ENCODE results near the gene SAMHD1. TPM values are rescaled to one million over a fixed set of nuclear protein-coding genes. Genes with fewer than 3 reads are reported as not detected.

Gene SAMHD1
- total RNA-seq, 1 donor from 2014 or later = 293 TPM

DNA sequence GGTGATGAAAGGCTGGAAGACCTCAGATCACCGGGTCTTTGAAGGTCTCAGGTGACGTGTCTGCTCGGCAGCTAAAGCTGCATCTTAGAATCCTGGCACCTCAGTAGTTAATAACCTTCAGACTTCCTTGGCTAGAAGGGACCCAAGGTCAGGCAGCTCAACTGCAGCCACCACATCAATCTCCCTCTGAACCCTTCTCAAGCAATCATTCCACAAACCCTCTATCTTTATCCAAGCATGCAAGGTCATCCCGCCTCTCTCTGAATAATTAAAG, 92.3 kb downstream of the SAMHD1 start:
- Histone ChIP-seq H3K9me3 (no peaks in the 10 kb centered on the region), H3K4me3 (no peak overlapping the region), H3K27me3 (ENCODE audit: low read depth) (no peaks in the 10 kb centered on the region), H3K4me1 (peaks cover 74% of the 10 kb centered on the region), H3K36me3 (peaks cover 5% of the 10 kb centered on the region), H3K27ac (no peak overlapping the region)
- ATAC-seq (no peak), DNase-seq (no peak)
- intact Hi-C loops (cut with DNase I) = no loop called here
- TF ChIP-seq, protein P1, sequence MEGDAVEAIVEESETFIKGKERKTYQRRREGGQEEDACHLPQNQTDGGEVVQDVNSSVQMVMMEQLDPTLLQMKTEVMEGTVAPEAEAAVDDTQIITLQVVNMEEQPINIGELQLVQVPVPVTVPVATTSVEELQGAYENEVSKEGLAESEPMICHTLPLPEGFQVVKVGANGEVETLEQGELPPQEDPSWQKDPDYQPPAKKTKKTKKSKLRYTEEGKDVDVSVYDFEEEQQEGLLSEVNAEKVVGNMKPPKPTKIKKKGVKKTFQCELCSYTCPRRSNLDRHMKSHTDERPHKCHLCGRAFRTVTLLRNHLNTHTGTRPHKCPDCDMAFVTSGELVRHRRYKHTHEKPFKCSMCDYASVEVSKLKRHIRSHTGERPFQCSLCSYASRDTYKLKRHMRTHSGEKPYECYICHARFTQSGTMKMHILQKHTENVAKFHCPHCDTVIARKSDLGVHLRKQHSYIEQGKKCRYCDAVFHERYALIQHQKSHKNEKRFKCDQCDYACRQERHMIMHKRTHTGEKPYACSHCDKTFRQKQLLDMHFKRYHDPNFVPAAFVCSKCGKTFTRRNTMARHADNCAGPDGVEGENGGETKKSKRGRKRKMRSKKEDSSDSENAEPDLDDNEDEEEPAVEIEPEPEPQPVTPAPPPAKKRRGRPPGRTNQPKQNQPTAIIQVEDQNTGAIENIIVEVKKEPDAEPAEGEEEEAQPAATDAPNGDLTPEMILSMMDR (IDR thresholded peaks at IDR 0.05) = no peak

DNA sequence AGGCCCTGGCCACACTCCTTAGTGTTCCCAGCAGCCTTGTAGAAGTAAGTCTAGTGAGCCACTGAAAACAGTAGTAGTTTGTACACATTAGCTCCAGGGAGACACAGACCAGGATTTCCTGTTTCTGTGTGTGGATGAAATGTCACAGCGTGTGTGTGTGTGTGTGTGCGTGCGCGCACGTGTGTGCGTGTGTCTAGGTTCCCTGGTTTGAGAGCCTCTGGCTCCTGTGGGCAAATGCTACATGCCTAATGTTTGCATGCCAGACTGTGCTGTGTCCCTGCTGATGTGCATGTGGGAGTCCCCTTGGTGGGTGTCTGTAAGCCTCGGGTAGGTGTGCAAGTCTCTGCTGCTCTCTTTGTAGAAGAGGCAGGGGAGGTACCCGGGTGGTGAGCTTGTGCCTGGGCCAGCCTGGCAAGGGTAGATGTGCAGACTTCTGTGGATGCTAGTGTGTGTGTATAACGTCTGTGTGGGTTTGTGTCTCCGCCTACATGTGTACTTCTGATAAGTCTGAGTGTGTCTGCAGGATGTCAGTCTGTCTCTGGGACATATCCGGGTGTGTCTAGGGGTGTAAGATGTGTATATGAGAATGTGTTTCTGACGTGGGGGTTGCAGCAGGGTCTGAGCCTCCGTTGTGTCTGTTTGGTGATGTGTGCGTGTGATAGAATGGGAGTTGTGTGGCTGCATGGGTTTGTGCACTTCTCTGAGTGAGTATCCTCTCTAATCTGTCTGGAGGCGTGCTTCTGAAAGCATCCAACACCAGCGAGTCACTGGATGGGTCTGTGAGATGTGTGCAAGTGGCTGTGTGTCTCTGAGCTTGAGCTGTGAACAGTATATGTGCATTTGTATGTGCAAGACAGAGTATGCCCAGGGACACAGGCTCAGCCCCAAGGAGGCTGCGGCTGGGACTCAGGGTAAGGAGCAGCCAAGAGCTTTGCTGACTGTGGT, 94.5 kb downstream of the SAMHD1 start:
- intact Hi-C loops (cut with DNase I) = no loop called here
- H3K27ac ChIP-seq = peak overlapping the region; percentile 73
- DNase-seq = peak; percentile 62

DNA sequence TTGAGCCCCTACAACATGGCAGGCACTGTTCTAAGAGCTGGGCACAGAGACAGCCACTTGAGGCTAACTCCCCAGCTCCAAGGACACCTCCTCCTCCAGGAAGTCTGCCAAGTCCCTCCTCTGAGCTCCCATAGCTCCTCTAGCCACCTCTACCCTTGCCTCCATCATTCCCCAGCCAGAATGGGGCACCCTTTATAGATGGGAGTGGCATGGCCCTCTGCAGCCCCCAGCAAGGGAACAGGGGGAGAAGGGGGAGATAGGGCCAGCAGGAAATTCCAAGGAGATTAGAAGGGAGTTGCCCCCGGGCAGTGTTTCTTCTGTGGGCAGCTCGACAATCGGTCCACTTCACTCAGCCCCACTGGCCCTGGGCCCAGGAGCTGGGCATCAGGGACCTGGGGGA, 95.3 kb downstream of the SAMHD1 start:
- Histone ChIP-seq H3K4me1 (peaks cover 85% of the 10 kb centered on the region), H3K27me3 (ENCODE audit: low read depth) (no peaks in the 10 kb centered on the region), H3K9me3 (no peaks in the 10 kb centered on the region), H3K36me3 (peaks cover 5% of the 10 kb centered on the region), H3K27ac (peak overlapping the region; percentile 73), H3K4me3 (no peak overlapping the region)
- intact Hi-C loops (cut with DNase I) = no loop called here
- ATAC-seq (peak in 1 of 2 donors; percentile 12), DNase-seq (no peak)
- TF ChIP-seq, protein P1 (IDR thresholded peaks at IDR 0.05) = no peak

More for the DNA sequence above, 94.5 kb downstream of the SAMHD1 start:
- H3K36me3 ChIP-seq = peaks cover 5% of the 10 kb centered on the region
- H3K4me1 ChIP-seq = peaks cover 88% of the 10 kb centered on the region
- no peaks in the 10 kb centered on the region for H3K27me3 ChIP-seq (ENCODE audit: low read depth)
- no peak overlapping the region for H3K4me3 ChIP-seq
- ATAC-seq = peak in 1 of 2 donors; percentile 45
- TF ChIP-seq, protein P1 (IDR thresholded peaks at IDR 0.05) = no peak
- no peaks in the 10 kb centered on the region for H3K9me3 ChIP-seq

DNA sequence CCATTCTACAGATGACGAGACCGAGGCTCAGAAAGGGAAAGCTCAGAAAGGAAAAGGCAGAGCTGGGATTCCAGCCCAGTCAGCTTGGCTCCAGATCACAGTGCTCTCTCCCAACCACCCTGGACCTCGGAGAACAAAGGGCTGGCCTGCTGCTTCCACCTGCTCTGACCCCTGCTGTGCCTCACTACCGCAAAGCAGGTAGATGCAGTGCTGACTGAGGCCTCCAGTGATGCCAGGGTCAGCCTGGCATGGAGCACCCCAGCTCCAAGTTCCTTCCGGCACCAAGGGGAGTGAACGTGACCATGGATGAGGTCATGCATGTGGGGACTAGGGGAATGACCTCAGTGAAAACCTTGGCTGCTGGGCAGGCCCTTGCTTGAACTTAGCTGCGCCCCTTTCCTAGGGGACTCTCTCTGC, 96.3 kb downstream of the SAMHD1 start:
- ATAC-seq (no peak), DNase-seq (no peak)
- Histone ChIP-seq H3K36me3 (peaks cover 5% of the 10 kb centered on the region), H3K9me3 (no peaks in the 10 kb centered on the region), H3K4me3 (no peak overlapping the region), H3K27me3 (ENCODE audit: low read depth) (no peaks in the 10 kb centered on the region), H3K4me1 (peaks cover 76% of the 10 kb centered on the region), H3K27ac (peak overlapping the region; percentile 73)
- intact Hi-C loops (cut with DNase I) = no loop called here
- TF ChIP-seq, protein P1 (IDR thresholded peaks at IDR 0.05) = no peak

DNA sequence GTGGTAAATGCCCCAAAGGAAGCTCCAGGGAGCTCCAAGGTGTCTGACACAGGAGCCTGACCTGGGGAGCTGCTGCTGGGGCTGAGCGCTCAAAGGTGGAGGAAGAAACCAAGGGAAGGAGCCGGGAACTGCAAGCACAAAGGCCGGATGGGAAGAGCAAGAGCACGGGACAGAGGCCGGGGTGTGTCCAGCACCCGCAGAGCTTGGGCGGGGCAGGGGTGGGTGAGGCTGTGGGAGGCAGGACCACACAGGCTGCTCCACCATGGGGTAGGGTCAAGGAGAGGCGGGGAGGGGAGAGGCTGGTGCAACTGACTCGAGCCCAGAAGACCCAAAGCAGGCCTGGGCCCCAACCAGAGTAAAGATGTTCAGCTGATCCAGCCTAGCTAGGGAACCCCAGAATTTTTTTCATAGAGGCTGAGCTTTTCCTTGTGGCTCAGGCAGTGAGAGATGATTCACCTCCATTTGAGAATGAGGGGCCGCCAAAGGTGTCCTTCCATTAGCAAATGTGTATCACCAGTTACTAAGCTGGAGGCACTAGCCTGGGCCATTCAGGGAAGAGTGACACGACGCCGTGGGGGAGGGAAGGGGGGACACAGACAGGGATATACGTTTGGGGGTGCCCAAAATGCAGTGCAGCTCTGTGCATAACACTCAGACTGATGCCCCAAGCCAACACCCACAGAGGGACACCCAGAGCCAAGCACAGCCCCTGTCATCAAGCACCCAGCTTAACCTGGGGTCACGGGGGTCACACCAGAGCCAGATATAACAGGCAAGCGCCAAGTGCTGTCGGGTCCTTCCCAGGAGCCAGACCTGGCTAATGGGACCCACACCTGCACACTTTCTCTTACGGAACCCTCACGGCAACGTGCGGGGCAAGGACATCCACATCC, 96.9 kb downstream of the SAMHD1 start:
- no peak for DNase-seq
- peak in 1 of 2 donors; percentile 30 for ATAC-seq
- peaks cover 69% of the 10 kb centered on the region for H3K4me1 ChIP-seq

More for the DNA sequence above, 96.9 kb downstream of the SAMHD1 start:
- Histone ChIP-seq H3K4me3 (peak overlapping the region; percentile 6), H3K27ac (peak overlapping the region; percentile 73), H3K36me3 (peaks cover 5% of the 10 kb centered on the region), H3K27me3 (ENCODE audit: low read depth) (no peaks in the 10 kb centered on the region), H3K9me3 (no peaks in the 10 kb centered on the region)
- TF ChIP-seq, protein P1 (IDR thresholded peaks at IDR 0.05) = no peak
- intact Hi-C loops (cut with DNase I) = no loop called here
